Measurements from ENCODE around the gene ITPR2. TPM values are rescaled to one million over a fixed set of nuclear protein-coding genes. Genes with fewer than 3 reads are reported as not detected.

The ITPR2 gene
- total RNA-seq, 4 donors from 2014 or later = 32.6 to 87.5 (median 51.9) TPM

DNA sequence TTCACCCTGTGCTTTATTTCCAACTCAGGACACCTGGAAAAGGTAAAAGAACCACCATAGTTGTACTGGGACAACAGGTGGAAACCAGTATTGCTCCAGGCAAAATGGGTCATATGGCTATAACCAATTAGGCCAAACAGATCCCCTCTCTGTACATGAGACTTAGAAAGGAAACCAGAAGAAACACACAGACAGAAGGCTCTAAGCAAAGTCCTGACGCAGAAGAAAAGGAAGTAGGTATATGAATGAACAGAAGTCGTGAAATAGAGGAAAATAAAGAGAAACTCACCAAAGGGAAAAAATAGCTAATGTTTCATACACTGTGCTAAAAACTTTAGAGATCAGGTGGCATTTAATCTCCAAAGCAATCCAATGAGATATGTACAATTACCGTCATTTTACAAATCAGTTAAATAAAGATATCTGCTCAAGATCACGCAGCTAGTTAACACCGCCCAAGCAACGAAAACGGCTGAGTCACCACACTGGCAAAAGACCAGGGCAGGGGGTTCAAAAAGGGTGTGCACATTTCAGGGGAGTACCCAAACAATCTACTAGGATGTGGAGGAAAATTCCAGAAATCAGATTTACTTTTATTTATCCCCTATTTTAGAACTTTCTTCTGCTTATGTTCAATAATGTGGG is 82.3 kb downstream of the ITPR2 start:
- no peaks in the 10 kb centered on the region for H3K9me3 ChIP-seq
- TF ChIP-seq, protein P1, sequence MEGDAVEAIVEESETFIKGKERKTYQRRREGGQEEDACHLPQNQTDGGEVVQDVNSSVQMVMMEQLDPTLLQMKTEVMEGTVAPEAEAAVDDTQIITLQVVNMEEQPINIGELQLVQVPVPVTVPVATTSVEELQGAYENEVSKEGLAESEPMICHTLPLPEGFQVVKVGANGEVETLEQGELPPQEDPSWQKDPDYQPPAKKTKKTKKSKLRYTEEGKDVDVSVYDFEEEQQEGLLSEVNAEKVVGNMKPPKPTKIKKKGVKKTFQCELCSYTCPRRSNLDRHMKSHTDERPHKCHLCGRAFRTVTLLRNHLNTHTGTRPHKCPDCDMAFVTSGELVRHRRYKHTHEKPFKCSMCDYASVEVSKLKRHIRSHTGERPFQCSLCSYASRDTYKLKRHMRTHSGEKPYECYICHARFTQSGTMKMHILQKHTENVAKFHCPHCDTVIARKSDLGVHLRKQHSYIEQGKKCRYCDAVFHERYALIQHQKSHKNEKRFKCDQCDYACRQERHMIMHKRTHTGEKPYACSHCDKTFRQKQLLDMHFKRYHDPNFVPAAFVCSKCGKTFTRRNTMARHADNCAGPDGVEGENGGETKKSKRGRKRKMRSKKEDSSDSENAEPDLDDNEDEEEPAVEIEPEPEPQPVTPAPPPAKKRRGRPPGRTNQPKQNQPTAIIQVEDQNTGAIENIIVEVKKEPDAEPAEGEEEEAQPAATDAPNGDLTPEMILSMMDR (IDR thresholded peaks at IDR 0.05) = no peak
- no peak for TF ChIP-seq POLR2A (IDR thresholded peaks at IDR 0.05)
- no peaks in the 10 kb centered on the region for H3K27me3 ChIP-seq
- no peak overlapping the region for H3K4me3 ChIP-seq
- peaks cover 0 to 17% (median 6%) of the 10 kb centered on the region in 4 donors for H3K4me1 ChIP-seq
- DNase-seq = no peak
- no peaks in the 10 kb centered on the region for H3K36me3 ChIP-seq
- H3K27ac ChIP-seq = no peak overlapping the region

DNA sequence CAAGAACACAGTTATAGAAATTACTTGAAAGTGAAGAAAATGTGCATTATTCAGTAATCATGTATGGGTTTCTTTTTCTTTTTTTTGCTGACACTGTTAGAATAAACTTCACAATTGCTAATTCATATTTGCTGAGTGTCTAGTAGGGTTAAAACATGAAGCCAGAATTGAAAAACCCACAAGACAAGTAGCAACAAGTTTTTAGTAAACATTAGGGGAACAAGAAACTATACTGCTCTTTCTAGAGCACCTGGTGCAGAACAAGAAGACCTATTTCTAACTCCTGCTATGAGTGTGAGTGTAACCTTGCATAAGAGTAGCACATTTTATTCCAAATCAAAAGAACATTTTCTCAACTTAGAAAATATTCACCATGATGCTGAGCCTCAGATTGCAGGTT is 83.2 kb downstream of the ITPR2 start:
- no peak overlapping the region for H3K4me3 ChIP-seq
- TF ChIP-seq POLR2A (IDR thresholded peaks at IDR 0.05) = no peak
- TF ChIP-seq, protein P1 (IDR thresholded peaks at IDR 0.05) = no peak
- H3K36me3 ChIP-seq = no peaks in the 10 kb centered on the region
- H3K9me3 ChIP-seq = no peaks in the 10 kb centered on the region
- peaks cover 0 to 17% (median 6%) of the 10 kb centered on the region in 4 donors for H3K4me1 ChIP-seq
- DNase-seq = no peak
- H3K27ac ChIP-seq = no peak overlapping the region
- H3K27me3 ChIP-seq = no peaks in the 10 kb centered on the region

DNA sequence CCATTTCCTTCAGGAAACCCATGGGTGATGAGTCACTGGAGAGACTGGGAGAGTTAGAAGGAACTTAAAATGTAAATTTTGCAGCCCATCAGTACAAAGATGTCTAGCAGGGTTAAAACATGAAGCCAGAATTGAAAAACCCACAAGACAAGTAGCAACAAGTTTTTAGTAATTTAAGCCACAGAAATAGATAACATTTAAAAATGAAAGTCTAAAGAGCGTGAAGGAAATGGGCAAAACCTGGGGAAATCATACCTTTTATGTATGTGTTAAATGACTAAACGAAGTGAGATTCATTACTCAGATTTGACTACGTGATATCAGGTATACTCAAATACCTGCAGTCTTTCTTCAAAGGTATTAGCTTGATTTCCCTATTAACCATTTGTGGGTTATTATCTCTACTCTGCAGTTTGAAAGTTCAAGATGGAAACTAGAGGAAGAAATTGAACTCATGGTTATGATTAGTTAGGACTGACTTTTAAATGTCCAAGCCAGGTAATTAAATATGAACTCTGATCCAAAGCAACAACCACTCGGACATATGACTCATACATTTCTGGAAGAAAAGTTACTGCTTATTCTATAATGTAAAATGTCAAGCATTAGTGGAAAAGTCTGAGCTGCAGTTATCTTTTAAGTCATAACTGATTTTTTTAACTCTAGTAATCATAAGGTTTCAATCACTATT is 84.1 kb downstream of the ITPR2 start:
- DNase-seq = no peak
- TF ChIP-seq, protein P1 (IDR thresholded peaks at IDR 0.05) = no peak
- TF ChIP-seq POLR2A (IDR thresholded peaks at IDR 0.05) = no peak
- Histone ChIP-seq H3K9me3 (no peaks in the 10 kb centered on the region), H3K4me3 (no peak overlapping the region), H3K4me1 (peaks cover 0 to 17% (median 6%) of the 10 kb centered on the region in 4 donors), H3K27me3 (no peaks in the 10 kb centered on the region), H3K27ac (no peak overlapping the region), H3K36me3 (no peaks in the 10 kb centered on the region)

DNA sequence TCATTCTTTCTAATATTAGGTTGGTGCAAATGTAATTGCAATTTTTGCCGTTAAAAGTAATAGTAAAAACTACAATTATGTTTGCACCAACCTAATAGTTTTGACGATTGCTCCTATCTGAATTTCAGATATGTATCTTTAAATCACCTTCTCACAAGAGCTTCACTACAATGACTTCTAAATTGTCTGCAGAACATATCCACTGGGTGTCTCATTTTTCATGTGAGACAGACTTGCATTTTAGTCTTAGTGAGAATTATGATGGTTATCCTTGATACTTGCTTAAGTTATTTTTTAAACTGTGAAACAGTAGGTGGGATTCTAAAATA is 84.6 kb downstream of the ITPR2 start:
- Histone ChIP-seq H3K4me3 (no peak overlapping the region), H3K9me3 (no peaks in the 10 kb centered on the region), H3K36me3 (no peaks in the 10 kb centered on the region), H3K27me3 (no peaks in the 10 kb centered on the region), H3K27ac (no peak overlapping the region), H3K4me1 (peaks cover 0 to 17% (median 6%) of the 10 kb centered on the region in 4 donors)
- DNase-seq = no peak
- no peak for TF ChIP-seq POLR2A (IDR thresholded peaks at IDR 0.05)
- TF ChIP-seq, protein P1 (IDR thresholded peaks at IDR 0.05) = no peak

DNA sequence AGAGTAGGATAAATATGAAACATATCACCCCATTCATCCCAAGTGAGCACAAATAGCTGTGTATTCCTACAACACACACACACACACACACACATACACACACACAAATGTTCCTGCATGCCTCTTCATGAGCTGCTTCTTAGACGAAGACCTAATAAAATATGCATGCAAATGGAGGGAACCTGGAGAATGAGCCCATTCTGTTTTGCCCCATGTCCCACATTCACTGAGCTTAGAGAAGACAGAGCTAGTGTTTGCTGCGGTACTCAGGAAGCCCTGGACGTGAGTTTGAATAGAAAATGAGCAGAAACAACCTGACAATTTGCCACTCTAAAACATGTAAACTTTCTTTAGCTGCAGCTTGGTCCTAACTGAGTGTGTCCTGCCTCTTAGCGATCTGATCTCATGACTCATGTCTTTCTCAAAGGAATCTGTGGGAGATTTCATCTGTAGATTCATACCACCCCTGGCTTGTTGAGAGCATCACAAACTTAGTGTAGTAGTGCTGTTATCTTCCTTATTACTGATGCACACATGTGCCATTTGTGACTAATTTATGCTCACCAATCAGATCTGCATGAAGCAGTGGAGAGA is 86.8 kb downstream of the ITPR2 start:
- Histone ChIP-seq H3K36me3 (no peaks in the 10 kb centered on the region), H3K27ac (no peak overlapping the region), H3K4me3 (no peak overlapping the region), H3K4me1 (peaks cover 0 to 17% (median 6%) of the 10 kb centered on the region in 4 donors), H3K9me3 (no peaks in the 10 kb centered on the region), H3K27me3 (no peaks in the 10 kb centered on the region)
- TF ChIP-seq, protein P1 (IDR thresholded peaks at IDR 0.05) = no peak
- no peak for TF ChIP-seq POLR2A (IDR thresholded peaks at IDR 0.05)
- no peak for DNase-seq

All from Peyer's patch (tissue), 4 donors.